Endothelial cell of umbilical vein (primary cell): ENCODE results near the gene SNUPN. TPM values are rescaled to one million over a fixed set of nuclear protein-coding genes. Genes with fewer than 3 reads are reported as not detected.

ENCODE experiments used
- BruUV-seq: library from RNA; stranded (reverse); fragments of 400-500 nt; replicated peaks from 2 replicates; lab custom pipeline; 2021; lab: Mats Ljungman, UMichigan
- CTCF ChIA-PET: fragments of 300-600, 350-600 bp; sonication (Branson Sonifier 250); formaldehyde crosslinking; loops from one replicate; lab custom pipeline; 2021; ENCODE audit warnings: antibody characterized with exemption, inconsistent platforms; lab: Charles Lee
- POLR2A ChIA-PET: fragments of 300-600, 350-600 bp; sonication (Branson Sonifier 250); formaldehyde crosslinking; loops from one replicate; lab custom pipeline; 2021; ENCODE audit warnings: antibody characterized with exemption, inconsistent platforms; lab: Charles Lee
- DNase-seq: peaks from one replicate; pipeline ENCODE4 v3.0.0-alpha.2; 2011; ENCODE audit warnings: low read depth, low spot score
- FAIRE-seq: peaks from 2 replicates; lab custom pipeline; 2011; peaks lifted over from hg19 to GRCh38; lab: Jason Lieb, UNC
- H2AFZ ChIP-seq: 2 replicates; pipeline ENCODE4 v1.6.0; 2012; ENCODE audit warnings: low read depth, low read length, control low read depth, inconsistent platforms
- H3K27ac ChIP-seq: 2 replicates; pipeline ENCODE4 v1.5.1; 2011; ENCODE audit warnings: low read depth, mild to moderate bottlenecking, control low read depth, low read length, moderate library complexity; ENCODE audit not compliant: insufficient read depth
- H3K27me3 ChIP-seq, 2 experiments: 2 replicates each; pipeline versions ENCODE4 v1.6.0 to v1.6.1; 2011; ENCODE audit warnings: low read length in 2 of 2, mixed read lengths in 1 of 2; ENCODE audit not compliant: control insufficient read depth in 2 of 2, insufficient read depth in 2 of 2
- H3K36me3 ChIP-seq, 2 experiments: 2 replicates in 1 of 2; 3 replicates in 1 of 2; pipeline ENCODE4 v1.5.1; 2011; ENCODE audit warnings: low read length in 2 of 2, mild to moderate bottlenecking in 1 of 2, moderate library complexity in 1 of 2; ENCODE audit not compliant: control insufficient read depth in 2 of 2, insufficient read depth in 2 of 2; ENCODE audit errors: extremely low read depth in 1 of 2
- H3K4me1 ChIP-seq: 3 replicates; pipeline ENCODE4 v1.5.1; 2011; ENCODE audit warnings: mild to moderate bottlenecking, low read length; ENCODE audit not compliant: control insufficient read depth, insufficient read depth; ENCODE audit errors: extremely low read depth
- H3K4me2 ChIP-seq: 2 replicates; pipeline ENCODE4 v1.6.1; 2011; ENCODE audit warnings: low read length, control low read depth, mixed read lengths; ENCODE audit not compliant: insufficient read depth
- H3K4me3 ChIP-seq, 3 experiments: fragments of 200-600 bp in 1 of 3; sonication (generic), shearing (Covaris generic) in 1 of 3; replicated peaks in 1 of 3; 2 replicates each; pipeline ENCODE4 v1.5.1; 2011 to 2016; ENCODE audit warnings: control low read depth in 3 of 3, low read length in 3 of 3, mild to moderate bottlenecking in 2 of 3, inconsistent platforms in 1 of 3, low read depth in 1 of 3, moderate library complexity in 1 of 3; ENCODE audit not compliant: insufficient read depth in 1 of 3
- H3K79me2 ChIP-seq: 2 replicates; pipeline ENCODE4 v1.6.0; 2012; ENCODE audit warnings: low read length, inconsistent platforms; ENCODE audit not compliant: control insufficient read depth, insufficient read depth
- H3K9ac ChIP-seq: replicated peaks from 2 replicates; pipeline ENCODE3; 2011; ENCODE audit warnings: low read length, control low read depth; ENCODE audit not compliant: insufficient read depth; ENCODE audit errors: extremely low read depth
- H3K9me1 ChIP-seq: replicated peaks from 3 replicates; pipeline ENCODE4 v1.6.0; 2011; ENCODE audit warnings: mild to moderate bottlenecking, low read length; ENCODE audit not compliant: control insufficient read depth, insufficient read depth; ENCODE audit errors: extremely low read depth
- H3K9me3 ChIP-seq: replicated peaks from 2 replicates; pipeline ENCODE4 v1.5.1; 2012; ENCODE audit warnings: low read length, inconsistent platforms; ENCODE audit not compliant: control insufficient read depth, insufficient read depth
- H4K20me1 ChIP-seq: replicated peaks from 2 replicates; pipeline ENCODE3; 2011; ENCODE audit warnings: mild to moderate bottlenecking, low read length; ENCODE audit not compliant: control insufficient read depth, insufficient read depth; ENCODE audit errors: extremely low read depth
- CTCF ChIP-seq, 2 donors: IDR thresholded peaks; 1 replicate in 1 of 2; 2 replicates in 1 of 2; pipeline ENCODE4 v1.5.1; 2011; ENCODE audit warnings: low read length in 2 of 2, mild to moderate bottlenecking in 2 of 2, moderate library complexity in 2 of 2, control low read depth in 1 of 2, inconsistent platforms in 1 of 2, low read depth in 1 of 2; ENCODE audit not compliant: insufficient read depth in 1 of 2; ENCODE audit errors: extremely low read depth in 1 of 2
- MYC ChIP-seq: IDR thresholded peaks from one replicate; pipeline ENCODE4 v1.6.1; 2011; ENCODE audit warnings: mild to moderate bottlenecking, low read depth, low read length
- dilution Hi-C: fragments of 300-500 bp; cut with MboI; formaldehyde crosslinking; loops from one replicate; pipeline ENCODE4 v1.15.0; 2019; ENCODE audit warnings: low sequenced_read_pairs; ENCODE audit not compliant: extremely low pct_ligation_motif_present
- intact Hi-C: fragments of 100-400 bp; cut with micrococcal nuclease; formaldehyde crosslinking; loops from one replicate; pipeline ENCODE4 v1.10.0; 2022
- polyA plus RNA-seq, 4 experiments: library from polyadenylated mRNA; depleted of rRNA in 3 of 4; stranded (reverse) in 3 of 4; unstranded in 1 of 4; fragments of >200 nt; gene quantifications; 2 replicates each; pipeline versions ENCODE4 v1.2.1 to v1.2.3, GENCODE V29; 2011 to 2012; ENCODE audit warnings: missing spikeins in 1 of 4
- total RNA-seq: library from RNA; stranded (reverse); gene quantifications from 2 replicates; pipeline ENCODE4 v1.2.3, GENCODE V29; 2021

The SNUPN gene
- total and polyA plus RNA-seq, 2 donors (not counting 3 experiments of a cell fraction or from before 2014, with no cell fraction given), result 13.2 to 25.1 TPM

GRCh38 chr15:75640483-75641178 is 15.1 kb upstream of the SNUPN start:
- peak; percentile 77 for DNase-seq
- intact Hi-C loops, result loop anchor here (1.0 to 2.0 kb wide), 3 partner anchors 8 to 272 kb away; partner anchors contain the start of genes MAN2C1 and SNUPN
- no peaks in the 10 kb centered on the region for H4K20me1 ChIP-seq
- CTCF ChIA-PET, result interaction anchor here (0.7 to 4.3 kb wide), 11 partner anchors 13 to 273 kb away, joined by 3 to 65 read pairs (median 7); partner anchors contain the start of gene PTPN9
- dilution Hi-C loops, result no loop called here
- peaks cover 10% of the 10 kb centered on the region for H3K79me2 ChIP-seq
- peak overlapping the region; percentile 68 for H2AFZ ChIP-seq
- no peaks in the 10 kb centered on the region for H3K9me1 ChIP-seq
- peak overlapping the region; percentile 71 for H3K9ac ChIP-seq
- BruUV-seq, result TSS peak; percentile 88
- FAIRE-seq, result peak; percentile 76
- peak overlapping the region; percentile 31 for H3K27ac ChIP-seq
- H3K9me3 ChIP-seq, result no peaks in the 10 kb centered on the region
- TF ChIP-seq CTCF (IDR thresholded peaks at IDR 0.05; ENCODE audit: extremely low read depth in 1 of 2, insufficient read depth in 1 of 2, low read depth in 1 of 2, low read length in 2 of 2), result peak; percentile 20 to 22
- TF ChIP-seq MYC, result no peak
- no peaks in the 10 kb centered on the region for H3K27me3 ChIP-seq
- peak overlapping the region; percentile 67 for H3K4me2 ChIP-seq
- peaks cover 23% of the 10 kb centered on the region for H3K4me1 ChIP-seq
- peak overlapping the region; percentile 26 to 68 (median 60) for H3K4me3 ChIP-seq
- POLR2A ChIA-PET, result interaction anchor here (0.6 to 1.8 kb wide), 5 partner anchors 15 to 278 kb away, joined by 3 to 6 read pairs (median 6); partner anchors contain the start of genes MAN2C1 and SNUPN
- H3K36me3 ChIP-seq, result no peaks in the 10 kb centered on the region
